Measurements from ENCODE around the gene PIAS2. TPM values are rescaled to one million over a fixed set of nuclear protein-coding genes. Genes with fewer than 3 reads are reported as not detected.

Gene PIAS2
- 14.2 and 17.9 TPM in 2 replicates for total RNA-seq (2014; rRNA removed; shearing (Covaris generic))

GRCh38 chr18:46917108-46917802 lies at the start of gene PIAS2, which contains the start of gene KATNAL2:
Gene PIAS2 (minus strand): TSS chr18:46917507. CDS start chr18:46917345, 162 bp downstream.
Gene KATNAL2 (plus strand): TSS chr18:46917602. CDS start chr18:46946873, 29,271 bp downstream.

GRCh38 chr18:46756559-46757201 lies 160.6 kb downstream of the PIAS2 start, which contains the start of gene ST8SIA5:
Gene ST8SIA5 (minus strand): TSS chr18:46757053. CDS start chr18:46756508, 545 bp downstream.

Other genes with a start within 250 kb of the PIAS2 start
- gene ST8SIA5, start 160.5 kb downstream of the PIAS2 start, total RNA-seq (2014; rRNA removed; shearing (Covaris generic)), result 0.38 and 0.64 TPM in 2 replicates
- gene KATNAL2, start 95 bp upstream of the PIAS2 start, total RNA-seq (2014; rRNA removed; shearing (Covaris generic)), result 1.5 and 3.3 TPM in 2 replicates
- gene ELOA2, start 118.1 kb upstream of the PIAS2 start, total RNA-seq (2014; rRNA removed; shearing (Covaris generic)), result not detected in 2 replicates
- gene HDHD2, start 233.0 kb upstream of the PIAS2 start, total RNA-seq (2014; rRNA removed; shearing (Covaris generic)), result 11.5 and 17.5 TPM in 2 replicates